GM19397 (cell line): ENCODE data around the gene ALK.

ENCODE experiments used
- ATAC-seq: cut with Tn5 transposase; IDR thresholded peaks from one replicate; pipeline ENCODE4 v1.9.1; 2021; ENCODE audit warnings: mild to moderate bottlenecking, moderate library complexity; ENCODE audit not compliant: unreplicated experiment

Gene ALK

GRCh38 chr2:29347774-29348461, 573.5 kb downstream of the ALK start:
- no peak for ATAC-seq

- ATAC-seq, result no peak
Observed at GRCh38 chr2:29345236-29345635, 576.1 kb downstream of the ALK start.

- no peak for ATAC-seq
Observed at GRCh38 chr2:29343830-29344229, 577.6 kb downstream of the ALK start.

GRCh38 chr2:29336341-29337241, 584.8 kb downstream of the ALK start:
- no peak for ATAC-seq

- ATAC-seq, result no peak
Observed at GRCh38 chr2:29335396-29335795, 586.0 kb downstream of the ALK start.

- ATAC-seq, result no peak
Observed at GRCh38 chr2:29334706-29335105, 586.7 kb downstream of the ALK start.

- no peak for ATAC-seq
Observed at GRCh38 chr2:29332540-29332939, 588.8 kb downstream of the ALK start.

GRCh38 chr2:29329899-29330298, 591.5 kb downstream of the ALK start:
- ATAC-seq, result no peak

GRCh38 chr2:29326926-29327325, 594.5 kb downstream of the ALK start:
- ATAC-seq, result no peak

GRCh38 chr2:29325544-29325943, 595.8 kb downstream of the ALK start:
- ATAC-seq, result no peak

GRCh38 chr2:29323961-29324360, 597.4 kb downstream of the ALK start:
- ATAC-seq, result no peak

GRCh38 chr2:29323301-29323700, 598.1 kb downstream of the ALK start:
- ATAC-seq, result no peak

- no peak for ATAC-seq
Observed at GRCh38 chr2:29322011-29322410, 599.4 kb downstream of the ALK start.

- no peak for ATAC-seq
Observed at GRCh38 chr2:29317801-29318485, 603.4 kb downstream of the ALK start.

- no peak for ATAC-seq
Observed at GRCh38 chr2:29317077-29317517, 604.3 kb downstream of the ALK start.

GRCh38 chr2:29314816-29315571, 606.4 kb downstream of the ALK start:
- ATAC-seq, result peak; percentile 83

- no peak for ATAC-seq
Observed at GRCh38 chr2:29311458-29311857, 609.9 kb downstream of the ALK start.

- no peak for ATAC-seq
Observed at GRCh38 chr2:29310650-29311348, 610.6 kb downstream of the ALK start.

GRCh38 chr2:29309090-29310029, 612.0 kb downstream of the ALK start:
- ATAC-seq, result no peak
